Measurements from ENCODE around the gene NPAS1. TPM values are rescaled to one million over a fixed set of nuclear protein-coding genes. Genes with fewer than 3 reads are reported as not detected.
"Not testable (repeated sequence)": the region's sequence is repeated elsewhere in the genome, so short reads cannot be mapped to it uniquely, and the experiment has no call there.

Gene NPAS1
- total and polyA plus RNA-seq, 7 donors = 0.04 to 0.23 (median 0.18) TPM; not detected in 3

DNA sequence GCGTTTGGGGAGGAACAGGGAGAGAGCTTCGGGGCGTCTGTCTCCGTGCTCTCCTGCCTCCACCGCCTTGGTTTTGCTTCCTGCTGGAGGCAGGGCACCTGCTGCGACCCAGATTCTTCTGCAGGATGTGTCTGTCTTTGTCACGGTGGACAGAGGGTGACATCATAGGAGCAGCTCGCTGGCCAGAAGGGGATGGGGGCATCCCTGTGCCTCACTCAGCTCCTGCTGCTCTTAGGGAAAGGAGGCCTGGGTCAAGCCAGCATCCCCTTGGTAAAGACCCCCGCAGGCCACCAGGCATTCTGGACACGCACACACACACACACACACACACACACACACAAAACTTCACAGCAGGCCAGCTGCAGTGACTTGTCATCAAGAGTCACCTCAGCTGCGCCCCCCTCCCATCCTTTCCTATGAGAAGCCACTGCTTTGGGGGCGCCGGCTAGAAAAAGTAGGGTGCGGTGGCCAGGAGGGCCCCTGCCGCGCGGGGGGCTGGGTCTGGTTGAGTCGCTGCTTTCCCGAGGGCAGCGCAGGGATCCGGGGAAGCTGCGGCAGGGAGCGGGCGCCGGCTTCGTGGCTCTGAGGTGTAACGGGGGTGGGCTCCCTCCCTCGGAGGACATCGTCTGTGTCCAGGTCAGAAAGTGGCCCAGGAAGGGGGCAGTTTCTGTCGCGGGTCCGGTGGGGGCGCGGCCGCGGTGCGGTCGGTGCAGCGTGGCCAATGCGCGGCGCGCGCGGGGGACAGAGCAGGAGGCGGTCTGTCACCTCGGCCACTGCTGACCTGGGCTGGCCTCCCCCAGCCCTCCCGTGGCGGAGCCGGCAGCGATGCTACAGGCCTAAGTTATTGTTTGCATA lies 15.8 kb upstream of the NPAS1 start:
- WGBS, 3 donors = 9 to 11% (median 9%) methylated on average over 51 of the region's 51 CpGs
- no peak for DNase-seq
- H3K9me3 ChIP-seq = no peaks in the 10 kb centered on the region
- intact Hi-C loops (cut with DNase I) = no loop called here
- peaks cover 0 to 6% (median 0%) of the 10 kb centered on the region in 3 donors for H3K27me3 ChIP-seq (ENCODE audit: insufficient read depth in 3 of 3, low read length in 2 of 3)
- TF ChIP-seq, protein P1, sequence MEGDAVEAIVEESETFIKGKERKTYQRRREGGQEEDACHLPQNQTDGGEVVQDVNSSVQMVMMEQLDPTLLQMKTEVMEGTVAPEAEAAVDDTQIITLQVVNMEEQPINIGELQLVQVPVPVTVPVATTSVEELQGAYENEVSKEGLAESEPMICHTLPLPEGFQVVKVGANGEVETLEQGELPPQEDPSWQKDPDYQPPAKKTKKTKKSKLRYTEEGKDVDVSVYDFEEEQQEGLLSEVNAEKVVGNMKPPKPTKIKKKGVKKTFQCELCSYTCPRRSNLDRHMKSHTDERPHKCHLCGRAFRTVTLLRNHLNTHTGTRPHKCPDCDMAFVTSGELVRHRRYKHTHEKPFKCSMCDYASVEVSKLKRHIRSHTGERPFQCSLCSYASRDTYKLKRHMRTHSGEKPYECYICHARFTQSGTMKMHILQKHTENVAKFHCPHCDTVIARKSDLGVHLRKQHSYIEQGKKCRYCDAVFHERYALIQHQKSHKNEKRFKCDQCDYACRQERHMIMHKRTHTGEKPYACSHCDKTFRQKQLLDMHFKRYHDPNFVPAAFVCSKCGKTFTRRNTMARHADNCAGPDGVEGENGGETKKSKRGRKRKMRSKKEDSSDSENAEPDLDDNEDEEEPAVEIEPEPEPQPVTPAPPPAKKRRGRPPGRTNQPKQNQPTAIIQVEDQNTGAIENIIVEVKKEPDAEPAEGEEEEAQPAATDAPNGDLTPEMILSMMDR (IDR thresholded peaks at IDR 0.05) = no peak
- H3K4me1 ChIP-seq = peaks cover 16% of the 10 kb centered on the region
- H3K27ac ChIP-seq = no peak overlapping the region
- peak; percentile 24 to 48 (median 39) for ATAC-seq
- peak overlapping the region; percentile 36 for H3K4me3 ChIP-seq
- H3K36me3 ChIP-seq (ENCODE audit: insufficient read depth in 1 of 2, low read depth in 1 of 2) = peaks cover 3 to 28% of the 10 kb centered on the region in 2 donors

DNA sequence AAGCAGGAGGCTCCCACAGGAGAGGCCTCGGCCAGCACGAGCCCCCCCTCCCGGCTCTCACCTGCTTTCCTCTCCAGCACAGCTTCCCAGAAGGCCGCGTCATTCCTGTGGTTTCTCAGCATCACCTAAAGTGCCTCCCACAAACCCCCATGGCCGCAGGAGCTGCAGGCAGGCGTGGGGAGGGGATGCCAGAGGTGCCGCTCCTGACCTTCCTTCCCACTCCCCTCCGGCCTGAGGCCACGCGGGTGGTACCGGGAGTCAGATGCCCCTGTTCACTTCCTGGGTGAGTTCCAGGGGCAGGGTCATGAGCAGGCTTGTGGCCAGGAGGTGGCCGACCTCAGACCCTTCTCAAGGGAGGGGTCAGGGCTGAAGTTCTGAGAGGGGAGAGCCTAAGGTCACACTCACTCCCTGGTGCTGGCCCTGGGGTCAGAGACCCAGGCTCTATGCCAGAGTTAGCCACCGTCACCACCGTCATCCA lies 14.4 kb upstream of the NPAS1 start:
- no peaks in the 10 kb centered on the region for H3K9me3 ChIP-seq
- no peak overlapping the region for H3K4me3 ChIP-seq
- 84 to 89% (median 86%) methylated on average over 13 to 15 of the region's 15 CpGs for WGBS, 3 donors
- H3K27me3 ChIP-seq (ENCODE audit: insufficient read depth in 3 of 3, low read length in 2 of 3) = peaks cover 0 to 6% (median 0%) of the 10 kb centered on the region in 3 donors
- no peak overlapping the region for H3K27ac ChIP-seq
- peaks cover 3 to 16% of the 10 kb centered on the region in 2 donors for H3K36me3 ChIP-seq (ENCODE audit: insufficient read depth in 1 of 2, low read depth in 1 of 2)
- TF ChIP-seq, protein P1 (IDR thresholded peaks at IDR 0.05) = no peak
- intact Hi-C loops (cut with DNase I) = no loop called here
- ATAC-seq (no peak), DNase-seq (no peak)
- peaks cover 16% of the 10 kb centered on the region for H3K4me1 ChIP-seq

DNA sequence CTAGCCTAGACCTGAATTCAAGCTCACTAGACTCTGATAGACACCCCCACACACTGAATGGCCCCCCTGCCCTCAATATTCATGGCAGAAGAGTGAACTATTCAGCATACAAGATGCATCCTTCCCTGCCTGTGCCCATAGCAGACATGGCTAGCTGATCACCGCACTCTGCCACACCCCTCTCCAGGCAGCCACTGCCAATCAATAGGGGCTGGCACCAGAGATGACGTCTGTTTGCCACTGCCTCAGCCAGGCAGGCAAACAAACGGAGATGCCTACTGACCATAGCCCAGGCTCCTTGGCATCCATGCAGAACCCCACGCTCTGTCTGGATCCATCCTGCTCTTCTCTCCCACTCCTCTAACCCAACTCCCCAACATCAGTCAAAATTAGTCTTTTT lies 13.8 kb upstream of the NPAS1 start:
- peaks cover 16% of the 10 kb centered on the region for H3K4me1 ChIP-seq
- H3K27ac ChIP-seq = no peak overlapping the region
- intact Hi-C loops (cut with DNase I) = no loop called here
- H3K27me3 ChIP-seq (ENCODE audit: insufficient read depth in 3 of 3, low read length in 2 of 3) = peaks cover 0 to 6% (median 0%) of the 10 kb centered on the region in 3 donors
- H3K4me3 ChIP-seq = no peak overlapping the region
- ATAC-seq (no peak), DNase-seq (no peak)
- H3K36me3 ChIP-seq (ENCODE audit: insufficient read depth in 1 of 2, low read depth in 1 of 2) = peaks cover 2 to 9% of the 10 kb centered on the region in 2 donors
- TF ChIP-seq, protein P1 (IDR thresholded peaks at IDR 0.05) = no peak
- 68 to 77% (median 72%) methylated on average over 4 of the region's 4 CpGs for WGBS, 3 donors
- H3K9me3 ChIP-seq = no peaks in the 10 kb centered on the region

DNA sequence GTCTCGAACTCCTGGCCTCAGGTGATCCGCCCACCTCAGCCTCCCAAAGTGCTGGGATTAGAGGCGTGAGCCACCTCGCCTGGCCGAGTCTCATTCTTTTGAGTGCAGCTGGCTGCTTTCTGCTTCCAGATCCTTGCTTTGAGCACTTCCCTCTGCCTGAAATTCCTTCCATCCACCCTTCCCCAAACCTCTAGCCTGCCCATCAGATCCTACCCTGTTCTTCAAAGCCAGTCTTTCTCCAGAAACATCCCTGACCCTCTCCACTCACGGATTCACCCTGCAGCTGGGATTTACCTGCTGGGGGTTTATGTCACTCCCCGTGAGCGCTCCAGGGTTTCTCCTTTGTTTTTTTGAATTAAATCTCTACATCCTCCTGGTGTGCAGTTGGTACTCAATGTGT lies 13.1 kb upstream of the NPAS1 start:
- H3K9me3 ChIP-seq = no peaks in the 10 kb centered on the region

DNA sequence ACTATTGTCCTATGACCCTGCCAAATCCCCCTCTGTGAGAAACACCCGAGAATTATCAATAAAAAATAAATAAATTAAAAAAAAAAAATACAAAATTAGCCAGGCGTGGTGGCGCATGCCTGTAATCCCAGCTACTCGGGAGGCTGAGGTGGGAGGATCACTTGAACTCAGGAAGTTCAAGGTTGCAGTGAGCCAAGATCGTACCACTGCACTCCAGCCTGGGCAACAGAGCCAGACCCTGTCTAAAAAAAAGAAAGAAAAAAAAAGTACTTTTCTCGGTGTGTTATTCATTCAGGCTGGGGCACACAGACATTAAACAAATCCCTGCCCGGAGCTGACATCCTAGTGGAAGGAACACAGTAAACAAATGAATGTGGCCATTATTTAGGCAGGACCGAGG lies 9.1 kb upstream of the NPAS1 start:
- not testable (repeated sequence) for ATAC-seq; H3K27ac ChIP-seq; H3K4me1 ChIP-seq; H3K4me3 ChIP-seq; DNase-seq; H3K27me3 ChIP-seq (ENCODE audit: insufficient read depth in 3 of 3, low read length in 2 of 3); H3K36me3 ChIP-seq (ENCODE audit: insufficient read depth in 1 of 2, low read depth in 1 of 2); H3K9me3 ChIP-seq
- intact Hi-C loops (cut with DNase I) = loop anchor here in 1 of 2 donors (10.0 kb wide), 1 partner anchor 234 kb away; no protein-coding TSS in a partner anchor
- WGBS, 3 donors = 79 to 84% (median 79%) methylated on average over 8 of the region's 8 CpGs

More for the DNA sequence above, 13.1 kb upstream of the NPAS1 start:
- Histone ChIP-seq H3K27ac (no peak overlapping the region), H3K36me3 (ENCODE audit: insufficient read depth in 1 of 2, low read depth in 1 of 2) (peaks cover 0 to 3% of the 10 kb centered on the region in 2 donors), H3K27me3 (ENCODE audit: insufficient read depth in 3 of 3, low read length in 2 of 3) (peaks cover 0 to 6% (median under 1%) of the 10 kb centered on the region in 3 donors), H3K4me3 (no peak overlapping the region), H3K4me1 (peaks cover 16% of the 10 kb centered on the region)
- 48 to 55% (median 50%) methylated on average over 8 of the region's 8 CpGs for WGBS, 3 donors
- ATAC-seq (no peak), DNase-seq (no peak)
- TF ChIP-seq, protein P1 (IDR thresholded peaks at IDR 0.05) = no peak
- intact Hi-C loops (cut with DNase I) = no loop called here

Measured in psoas muscle (tissue), 8 donors.